NCI-H526 (cell line): Measurements from ENCODE around the gene FSCB.
"Not testable (repeated sequence)": the region's sequence is repeated elsewhere in the genome, so short reads cannot be mapped to it uniquely, and the experiment has no call there.

ENCODE experiments used
- DNase-seq, 2 experiments: peaks; one replicate each; lab custom pipeline; 2025; lab: John Stamatoyannopoulos, UW

The FSCB gene

GRCh38 chr14:44507183-44507582 lies at the start of gene FSCB:
TSS of gene FSCB (minus strand) at chr14:44507283. CDS start at chr14:44506987, 296 bp downstream.
- DNase-seq = no peak

GRCh38 chr14:44531658-44532057 lies 24.6 kb upstream of the FSCB start:
- DNase-seq = no peak

- no peak for DNase-seq
Observed at GRCh38 chr14:44530475-44530874, 23.4 kb upstream of the FSCB start.

GRCh38 chr14:44529026-44529425 lies 21.9 kb upstream of the FSCB start:
- no peak for DNase-seq

- no peak for DNase-seq
Observed at GRCh38 chr14:44528180-44528579, 21.1 kb upstream of the FSCB start.

GRCh38 chr14:44525237-44525636 lies 18.2 kb upstream of the FSCB start:
- no peak for DNase-seq

GRCh38 chr14:44515668-44516067 lies 8.6 kb upstream of the FSCB start:
- DNase-seq = not testable (repeated sequence)

- DNase-seq = no peak
Observed at GRCh38 chr14:44508834-44509233, 1.8 kb upstream of the FSCB start.

GRCh38 chr14:44505588-44505987 lies 1.5 kb downstream of the FSCB start:
- DNase-seq = no peak

GRCh38 chr14:44497148-44497547 lies 9.9 kb downstream of the FSCB start:
- no peak for DNase-seq

- DNase-seq = no peak
Observed at GRCh38 chr14:44494137-44494536, 12.9 kb downstream of the FSCB start.

- DNase-seq = no peak
Observed at GRCh38 chr14:44490966-44491365, 16.1 kb downstream of the FSCB start.

- DNase-seq = no peak
Observed at GRCh38 chr14:44477953-44478352, 29.1 kb downstream of the FSCB start.

- DNase-seq = no peak
Observed at GRCh38 chr14:44468771-44469170, 38.3 kb downstream of the FSCB start.

- no peak for DNase-seq
Observed at GRCh38 chr14:44463356-44464004, 43.6 kb downstream of the FSCB start.

- DNase-seq = no peak
Observed at GRCh38 chr14:44462381-44462780, 44.7 kb downstream of the FSCB start.

GRCh38 chr14:44461811-44462210 lies 45.3 kb downstream of the FSCB start:
- no peak for DNase-seq
